IPS DF 19.7 (cell line): ENCODE results near the gene ANKRD12.

Experiments used
- DNase-seq: peaks from one replicate; pipeline ENCODE4 v3.0.0-alpha.2; 2013; ENCODE audit warnings: low read depth, low spot score

The ANKRD12 gene

GRCh38 chr18:9231852-9232486 is 95.4 kb downstream of the ANKRD12 start:
- no peak for DNase-seq

GRCh38 chr18:9232977-9233376 is 96.4 kb downstream of the ANKRD12 start:
- no peak for DNase-seq

- peak; percentile 9 for DNase-seq
Observed at GRCh38 chr18:9233771-9234440, 97.3 kb downstream of the ANKRD12 start.

- no peak for DNase-seq
Observed at GRCh38 chr18:9234528-9234927, 97.9 kb downstream of the ANKRD12 start.

GRCh38 chr18:9237981-9238380 is 101.4 kb downstream of the ANKRD12 start:
- DNase-seq: no peak

- no peak for DNase-seq
Observed at GRCh38 chr18:9239720-9240119, 103.1 kb downstream of the ANKRD12 start.

GRCh38 chr18:9240270-9240669 is 103.7 kb downstream of the ANKRD12 start:
- no peak for DNase-seq

GRCh38 chr18:9243029-9243428 is 106.4 kb downstream of the ANKRD12 start:
- DNase-seq: no peak

GRCh38 chr18:9244376-9244775 is 107.8 kb downstream of the ANKRD12 start:
- no peak for DNase-seq

- no peak for DNase-seq
Observed at GRCh38 chr18:9248661-9249060, 112.1 kb downstream of the ANKRD12 start.

- DNase-seq: no peak
Observed at GRCh38 chr18:9249254-9249653, 112.7 kb downstream of the ANKRD12 start.

- no peak for DNase-seq
Observed at GRCh38 chr18:9259173-9259572, 122.6 kb downstream of the ANKRD12 start.

GRCh38 chr18:9260388-9261380 is 124.1 kb downstream of the ANKRD12 start:
- DNase-seq: no peak

- DNase-seq: no peak
Observed at GRCh38 chr18:9263264-9263663, 126.7 kb downstream of the ANKRD12 start.

GRCh38 chr18:9264797-9265196 is 128.2 kb downstream of the ANKRD12 start:
- peak; percentile 12 for DNase-seq

- DNase-seq: no peak
Observed at GRCh38 chr18:9273221-9273620, 136.6 kb downstream of the ANKRD12 start.

- no peak for DNase-seq
Observed at GRCh38 chr18:9275890-9276289, 139.3 kb downstream of the ANKRD12 start.

- no peak for DNase-seq
Observed at GRCh38 chr18:9278028-9278427, 141.4 kb downstream of the ANKRD12 start.

- DNase-seq: no peak
Observed at GRCh38 chr18:9280849-9281248, 144.3 kb downstream of the ANKRD12 start.

- no peak for DNase-seq
Observed at GRCh38 chr18:9281780-9282179, 145.2 kb downstream of the ANKRD12 start.

GRCh38 chr18:9283791-9284190 is 147.2 kb downstream of the ANKRD12 start:
- DNase-seq: no peak

- DNase-seq: no peak
Observed at GRCh38 chr18:9285604-9286003, 149.0 kb downstream of the ANKRD12 start.
